GM23338 (cell line): ENCODE data around the gene SLC4A4. TPM values are rescaled to one million over a fixed set of nuclear protein-coding genes. Genes with fewer than 3 reads are reported as not detected.

Experiments
- ATAC-seq: fragments of 200-7000 bp; cut with Tn5 transposase; 3 replicates; pipeline ENCODE4 v1.9.1; 2020
- DNase-seq: peaks from one replicate; pipeline ENCODE4 v3.0.0-alpha.2; 2015; ENCODE audit warnings: low spot score
- H2AFZ ChIP-seq: fragments of 200-600 bp; sonication (generic); 2 replicates; pipeline ENCODE4 v1.8.0; 2016; ENCODE audit warnings: antibody characterized with exemption, mild to moderate bottlenecking, moderate library complexity
- H3F3A ChIP-seq: fragments of 200-600 bp; sonication (generic); replicated peaks from 2 replicates; pipeline ENCODE4 v1.8.0; 2017; ENCODE audit warnings: antibody characterized with exemption, mixed run types, low read depth
- H3K27ac ChIP-seq: fragments of 200-600 bp; sonication (generic); 2 replicates; pipeline ENCODE4 v1.6.1; 2016; ENCODE audit warnings: low read depth
- H3K27me3 ChIP-seq: fragments of 200-600 bp; sonication (generic); 2 replicates; pipeline ENCODE4 v1.8.0; 2016; ENCODE audit warnings: mild to moderate bottlenecking, mixed run types, moderate library complexity; ENCODE audit not compliant: insufficient read depth
- H3K36me3 ChIP-seq: fragments of 200-600 bp; sonication (generic); 2 replicates; pipeline ENCODE4 v1.8.0; 2016; ENCODE audit warnings: mild to moderate bottlenecking; ENCODE audit not compliant: insufficient read depth
- H3K4me1 ChIP-seq: fragments of 200-600 bp; sonication (generic); 2 replicates; pipeline ENCODE4 v1.8.0; 2016; ENCODE audit warnings: mild to moderate bottlenecking, moderate library complexity; ENCODE audit not compliant: insufficient read depth
- H3K4me2 ChIP-seq: fragments of 200-600 bp; sonication (generic); 2 replicates; pipeline ENCODE4 v1.7.1; 2017; ENCODE audit warnings: mixed run types
- H3K4me3 ChIP-seq: fragments of 200-600 bp; sonication (generic); 2 replicates; pipeline ENCODE4 v1.6.1; 2016; ENCODE audit warnings: mixed run types
- H3K79me2 ChIP-seq: fragments of 200-600 bp; sonication (generic); replicated peaks from 2 replicates; pipeline ENCODE4 v1.8.0; 2017; ENCODE audit warnings: mild to moderate bottlenecking; ENCODE audit not compliant: insufficient read depth
- H3K9me2 ChIP-seq: fragments of 200-600 bp; sonication (generic); 2 replicates; pipeline ENCODE4 v1.8.0; 2017; ENCODE audit not compliant: insufficient read depth
- H4K20me1 ChIP-seq: fragments of 200-600 bp; sonication (generic); replicated peaks from 2 replicates; pipeline ENCODE4 v1.8.0; 2017; ENCODE audit warnings: mild to moderate bottlenecking; ENCODE audit not compliant: insufficient read depth
- H3K27ac Mint-ChIP-seq: 2 replicates; pipeline ENCODE4 v1.8.0; 2020; ENCODE audit warnings: inconsistent platforms, mild to moderate bottlenecking, moderate library complexity, mixed read lengths
- H3K27me3 Mint-ChIP-seq: 3 replicates; pipeline ENCODE4 v1.8.0; 2022; ENCODE audit warnings: low read depth, mild to moderate bottlenecking, moderate library complexity, mixed read lengths, inconsistent platforms; ENCODE audit not compliant: insufficient read depth, poor library complexity
- H3K36me3 Mint-ChIP-seq: 3 replicates; pipeline ENCODE4 v1.8.0; 2021; ENCODE audit warnings: low read depth, mild to moderate bottlenecking, inconsistent platforms, moderate library complexity, mixed read lengths
- H3K4me1 Mint-ChIP-seq: 3 replicates; pipeline ENCODE4 v1.8.0; 2020; ENCODE audit warnings: mild to moderate bottlenecking, inconsistent platforms, mixed read lengths
- H3K4me3 Mint-ChIP-seq: 3 replicates; pipeline ENCODE4 v1.8.0; 2021; ENCODE audit warnings: moderate library complexity, mild to moderate bottlenecking, inconsistent platforms, mixed read lengths
- H3K9me3 Mint-ChIP-seq: 3 replicates; pipeline ENCODE4 v1.8.0; 2020; ENCODE audit warnings: moderate library complexity, mild to moderate bottlenecking, inconsistent platforms, mixed read lengths
- CREB1 ChIP-seq: fragments of 250-450 bp; sonication (Bioruptor Pico); IDR thresholded peaks from 2 replicates; pipeline ENCODE4 v1.5.0; 2020; ENCODE audit warnings: low read depth, mild to moderate bottlenecking, moderate library complexity
- EZH2 ChIP-seq: fragments of 200-600 bp; sonication (generic); IDR thresholded peaks from one replicate; pipeline ENCODE4 v1.8.0; 2017; ENCODE audit warnings: antibody characterized with exemption, mild to moderate bottlenecking, low read depth; ENCODE audit not compliant: unreplicated experiment
- EZH2phosphoT487 ChIP-seq: fragments of 200-600 bp; sonication (generic); IDR thresholded peaks from one replicate; pipeline ENCODE4 v1.8.1; 2018; ENCODE audit warnings: antibody characterized with exemption; ENCODE audit not compliant: unreplicated experiment
- JUNB ChIP-seq: IDR thresholded peaks from one replicate; pipeline ENCODE4 v1.6.1; 2016; ENCODE audit warnings: antibody characterized with exemption; ENCODE audit not compliant: unreplicated experiment
- NANOG ChIP-seq: IDR thresholded peaks from 2 replicates; pipeline ENCODE4 v1.6.1; 2016; ENCODE audit warnings: antibody characterized with exemption, borderline replicate concordance
- POLR2AphosphoS5 ChIP-seq: IDR thresholded peaks from 2 replicates; pipeline ENCODE4 v1.6.1; 2016; ENCODE audit warnings: antibody characterized with exemption, low read depth
- STAT1 ChIP-seq: IDR thresholded peaks from one replicate; pipeline ENCODE4 v1.6.1; 2016; ENCODE audit warnings: antibody characterized with exemption; ENCODE audit not compliant: unreplicated experiment
- ZNF114 ChIP-seq: fragments of 250-450 bp; sonication (Bioruptor Pico); IDR thresholded peaks from 2 replicates; pipeline ENCODE4 v1.5.0; 2020; ENCODE audit warnings: mild to moderate bottlenecking, moderate library complexity
- ZNF331 ChIP-seq: fragments of 250-450 bp; sonication (Bioruptor Pico); IDR thresholded peaks from 2 replicates; pipeline ENCODE4 v1.5.0; 2020; ENCODE audit warnings: low read depth, mild to moderate bottlenecking, moderate library complexity
- polyA plus RNA-seq: library from polyadenylated mRNA; unstranded; fragments of >200 nt; fragmentation: Nextera tagmentation; extraction: Ambion mirVana; gene quantifications from 2 replicates; pipeline ENCODE4 v1.2.1, GENCODE V29; 2016
- total RNA-seq: library from RNA; depleted of rRNA; stranded (reverse); fragments of >200 nt; shearing (Covaris generic); gene quantifications from 2 replicates; pipeline ENCODE4 v1.2.3, GENCODE V29; 2014
- TF ChIP-seq, protein P1 (sequence below), 2 experiments: fragments of 200-600 bp in 1 of 2; sonication (generic) in 1 of 2; conservative IDR thresholded peaks; 2 replicates each; pipeline versions ENCODE4 v1.5.1 to v1.6.1; 2016 to 2017; ENCODE audit warnings: antibody characterized with exemption in 2 of 2, low read depth in 2 of 2, mild to moderate bottlenecking in 2 of 2, moderate library complexity in 1 of 2
- TF ChIP-seq, protein P2 (sequence below): fragments of 250-450 bp; sonication (Bioruptor Pico); IDR thresholded peaks from 2 replicates; pipeline ENCODE4 v1.5.0; 2020; ENCODE audit warnings: mild to moderate bottlenecking, moderate library complexity
- TF ChIP-seq, protein P3 (sequence below): IDR thresholded peaks from one replicate; pipeline ENCODE4 v1.6.1; 2018; ENCODE audit warnings: antibody characterized with exemption; ENCODE audit not compliant: unreplicated experiment
- TF ChIP-seq, protein P4 (sequence below): IDR thresholded peaks from 2 replicates; pipeline ENCODE4 v1.6.1; 2016; ENCODE audit warnings: antibody characterized with exemption

SLC4A4 gene
- total and polyA plus RNA-seq, 2 experiments from 2014 or later = 1.0 to 1.5 TPM

DNA sequence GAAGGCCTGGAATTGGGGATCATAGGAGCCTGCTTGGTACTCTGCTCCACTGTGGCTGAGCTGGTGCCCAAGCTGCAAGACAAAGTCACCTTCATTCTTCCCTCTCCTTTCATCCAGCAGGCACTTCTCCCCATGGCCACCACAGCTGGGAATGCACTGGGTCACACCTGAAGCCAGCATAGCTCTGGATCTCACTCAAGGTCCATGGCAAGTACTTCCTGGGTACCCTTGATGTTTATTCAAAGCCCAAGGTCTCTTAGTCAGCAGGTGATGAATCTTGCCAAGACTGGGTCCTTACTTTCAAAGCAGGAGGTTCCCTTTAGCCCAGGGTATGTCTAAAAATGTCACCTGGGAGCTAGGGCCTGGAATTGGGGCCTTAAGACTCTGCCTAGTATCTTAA, 4.9 kb upstream of the SLC4A4 start:
- Mint-ChIP-seq H3K27me3 (no peaks in the 10 kb centered on the region), H3K27ac (no peak overlapping the region), H3K4me3 (no peak overlapping the region), H3K9me3 (peaks cover 3% of the 10 kb centered on the region; the same call in 1 of the 3 replicates), H3K36me3 (no peaks in the 10 kb centered on the region), H3K4me1 (no peaks in the 10 kb centered on the region)
- Histone ChIP-seq H3K4me2 (no peak overlapping the region), H3K27me3 (no peaks in the 10 kb centered on the region), H3F3A (no peaks in the 10 kb centered on the region), H3K4me3 (no peak overlapping the region), H3K4me1 (no peaks in the 10 kb centered on the region), H3K9me2 (0 out of 2 replicates have a peak, but pooled peaks cover 3% of the 10 kb centered on the region), H4K20me1 (no peaks in the 10 kb centered on the region), H2AFZ (no peak overlapping the region), H3K36me3 (no peaks in the 10 kb centered on the region), H3K27ac (no peak overlapping the region), H3K79me2 (no peaks in the 10 kb centered on the region)
- TF ChIP-seq POLR2AphosphoS5 (no peak), ZNF114 (CRISPR knock-in tag) (no peak), EZH2 (no peak), ZNF331 (CRISPR knock-in tag) (no peak), CREB1 (CRISPR knock-in tag) (no peak), JUNB (no peak), EZH2phosphoT487 (no peak), STAT1 (no peak), NANOG (no peak)
- TF ChIP-seq, protein P1, sequence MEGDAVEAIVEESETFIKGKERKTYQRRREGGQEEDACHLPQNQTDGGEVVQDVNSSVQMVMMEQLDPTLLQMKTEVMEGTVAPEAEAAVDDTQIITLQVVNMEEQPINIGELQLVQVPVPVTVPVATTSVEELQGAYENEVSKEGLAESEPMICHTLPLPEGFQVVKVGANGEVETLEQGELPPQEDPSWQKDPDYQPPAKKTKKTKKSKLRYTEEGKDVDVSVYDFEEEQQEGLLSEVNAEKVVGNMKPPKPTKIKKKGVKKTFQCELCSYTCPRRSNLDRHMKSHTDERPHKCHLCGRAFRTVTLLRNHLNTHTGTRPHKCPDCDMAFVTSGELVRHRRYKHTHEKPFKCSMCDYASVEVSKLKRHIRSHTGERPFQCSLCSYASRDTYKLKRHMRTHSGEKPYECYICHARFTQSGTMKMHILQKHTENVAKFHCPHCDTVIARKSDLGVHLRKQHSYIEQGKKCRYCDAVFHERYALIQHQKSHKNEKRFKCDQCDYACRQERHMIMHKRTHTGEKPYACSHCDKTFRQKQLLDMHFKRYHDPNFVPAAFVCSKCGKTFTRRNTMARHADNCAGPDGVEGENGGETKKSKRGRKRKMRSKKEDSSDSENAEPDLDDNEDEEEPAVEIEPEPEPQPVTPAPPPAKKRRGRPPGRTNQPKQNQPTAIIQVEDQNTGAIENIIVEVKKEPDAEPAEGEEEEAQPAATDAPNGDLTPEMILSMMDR (conservative IDR thresholded peaks at IDR 0.05; ENCODE audit: low read depth in 2 of 2) = no peak
- TF ChIP-seq, protein P2, sequence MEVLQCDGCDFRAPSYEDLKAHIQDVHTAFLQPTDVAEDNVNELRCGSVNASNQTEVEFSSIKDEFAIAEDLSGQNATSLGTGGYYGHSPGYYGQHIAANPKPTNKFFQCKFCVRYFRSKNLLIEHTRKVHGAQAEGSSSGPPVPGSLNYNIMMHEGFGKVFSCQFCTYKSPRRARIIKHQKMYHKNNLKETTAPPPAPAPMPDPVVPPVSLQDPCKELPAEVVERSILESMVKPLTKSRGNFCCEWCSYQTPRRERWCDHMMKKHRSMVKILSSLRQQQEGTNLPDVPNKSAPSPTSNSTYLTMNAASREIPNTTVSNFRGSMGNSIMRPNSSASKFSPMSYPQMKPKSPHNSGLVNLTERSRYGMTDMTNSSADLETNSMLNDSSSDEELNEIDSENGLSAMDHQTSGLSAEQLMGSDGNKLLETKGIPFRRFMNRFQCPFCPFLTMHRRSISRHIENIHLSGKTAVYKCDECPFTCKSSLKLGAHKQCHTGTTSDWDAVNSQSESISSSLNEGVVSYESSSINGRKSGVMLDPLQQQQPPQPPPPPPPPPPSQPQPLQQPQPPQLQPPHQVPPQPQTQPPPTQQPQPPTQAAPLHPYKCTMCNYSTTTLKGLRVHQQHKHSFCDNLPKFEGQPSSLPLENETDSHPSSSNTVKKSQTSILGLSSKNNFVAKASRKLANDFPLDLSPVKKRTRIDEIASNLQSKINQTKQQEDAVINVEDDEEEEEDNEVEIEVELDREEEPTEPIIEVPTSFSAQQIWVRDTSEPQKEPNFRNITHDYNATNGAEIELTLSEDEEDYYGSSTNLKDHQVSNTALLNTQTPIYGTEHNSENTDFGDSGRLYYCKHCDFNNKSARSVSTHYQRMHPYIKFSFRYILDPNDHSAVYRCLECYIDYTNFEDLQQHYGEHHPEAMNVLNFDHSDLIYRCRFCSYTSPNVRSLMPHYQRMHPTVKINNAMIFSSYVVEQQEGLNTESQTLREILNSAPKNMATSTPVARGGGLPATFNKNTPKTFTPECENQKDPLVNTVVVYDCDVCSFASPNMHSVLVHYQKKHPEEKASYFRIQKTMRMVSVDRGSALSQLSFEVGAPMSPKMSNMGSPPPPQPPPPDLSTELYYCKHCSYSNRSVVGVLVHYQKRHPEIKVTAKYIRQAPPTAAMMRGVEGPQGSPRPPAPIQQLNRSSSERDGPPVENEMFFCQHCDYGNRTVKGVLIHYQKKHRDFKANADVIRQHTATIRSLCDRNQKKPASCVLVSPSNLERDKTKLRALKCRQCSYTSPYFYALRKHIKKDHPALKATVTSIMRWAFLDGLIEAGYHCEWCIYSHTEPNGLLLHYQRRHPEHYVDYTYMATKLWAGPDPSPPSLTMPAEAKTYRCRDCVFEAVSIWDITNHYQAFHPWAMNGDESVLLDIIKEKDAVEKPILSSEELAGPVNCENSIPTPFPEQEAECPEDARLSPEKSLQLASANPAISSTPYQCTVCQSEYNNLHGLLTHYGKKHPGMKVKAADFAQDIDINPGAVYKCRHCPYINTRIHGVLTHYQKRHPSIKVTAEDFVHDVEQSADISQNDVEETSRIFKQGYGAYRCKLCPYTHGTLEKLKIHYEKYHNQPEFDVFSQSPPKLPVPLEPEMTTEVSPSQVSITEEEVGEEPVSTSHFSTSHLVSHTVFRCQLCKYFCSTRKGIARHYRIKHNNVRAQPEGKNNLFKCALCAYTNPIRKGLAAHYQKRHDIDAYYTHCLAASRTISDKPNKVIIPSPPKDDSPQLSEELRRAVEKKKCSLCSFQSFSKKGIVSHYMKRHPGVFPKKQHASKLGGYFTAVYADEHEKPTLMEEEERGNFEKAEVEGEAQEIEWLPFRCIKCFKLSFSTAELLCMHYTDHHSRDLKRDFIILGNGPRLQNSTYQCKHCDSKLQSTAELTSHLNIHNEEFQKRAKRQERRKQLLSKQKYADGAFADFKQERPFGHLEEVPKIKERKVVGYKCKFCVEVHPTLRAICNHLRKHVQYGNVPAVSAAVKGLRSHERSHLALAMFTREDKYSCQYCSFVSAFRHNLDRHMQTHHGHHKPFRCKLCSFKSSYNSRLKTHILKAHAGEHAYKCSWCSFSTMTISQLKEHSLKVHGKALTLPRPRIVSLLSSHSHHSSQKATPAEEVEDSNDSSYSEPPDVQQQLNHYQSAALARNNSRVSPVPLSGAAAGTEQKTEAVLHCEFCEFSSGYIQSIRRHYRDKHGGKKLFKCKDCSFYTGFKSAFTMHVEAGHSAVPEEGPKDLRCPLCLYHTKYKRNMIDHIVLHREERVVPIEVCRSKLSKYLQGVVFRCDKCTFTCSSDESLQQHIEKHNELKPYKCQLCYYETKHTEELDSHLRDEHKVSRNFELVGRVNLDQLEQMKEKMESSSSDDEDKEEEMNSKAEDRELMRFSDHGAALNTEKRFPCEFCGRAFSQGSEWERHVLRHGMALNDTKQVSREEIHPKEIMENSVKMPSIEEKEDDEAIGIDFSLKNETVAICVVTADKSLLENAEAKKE = no peak
- TF ChIP-seq, protein P3, sequence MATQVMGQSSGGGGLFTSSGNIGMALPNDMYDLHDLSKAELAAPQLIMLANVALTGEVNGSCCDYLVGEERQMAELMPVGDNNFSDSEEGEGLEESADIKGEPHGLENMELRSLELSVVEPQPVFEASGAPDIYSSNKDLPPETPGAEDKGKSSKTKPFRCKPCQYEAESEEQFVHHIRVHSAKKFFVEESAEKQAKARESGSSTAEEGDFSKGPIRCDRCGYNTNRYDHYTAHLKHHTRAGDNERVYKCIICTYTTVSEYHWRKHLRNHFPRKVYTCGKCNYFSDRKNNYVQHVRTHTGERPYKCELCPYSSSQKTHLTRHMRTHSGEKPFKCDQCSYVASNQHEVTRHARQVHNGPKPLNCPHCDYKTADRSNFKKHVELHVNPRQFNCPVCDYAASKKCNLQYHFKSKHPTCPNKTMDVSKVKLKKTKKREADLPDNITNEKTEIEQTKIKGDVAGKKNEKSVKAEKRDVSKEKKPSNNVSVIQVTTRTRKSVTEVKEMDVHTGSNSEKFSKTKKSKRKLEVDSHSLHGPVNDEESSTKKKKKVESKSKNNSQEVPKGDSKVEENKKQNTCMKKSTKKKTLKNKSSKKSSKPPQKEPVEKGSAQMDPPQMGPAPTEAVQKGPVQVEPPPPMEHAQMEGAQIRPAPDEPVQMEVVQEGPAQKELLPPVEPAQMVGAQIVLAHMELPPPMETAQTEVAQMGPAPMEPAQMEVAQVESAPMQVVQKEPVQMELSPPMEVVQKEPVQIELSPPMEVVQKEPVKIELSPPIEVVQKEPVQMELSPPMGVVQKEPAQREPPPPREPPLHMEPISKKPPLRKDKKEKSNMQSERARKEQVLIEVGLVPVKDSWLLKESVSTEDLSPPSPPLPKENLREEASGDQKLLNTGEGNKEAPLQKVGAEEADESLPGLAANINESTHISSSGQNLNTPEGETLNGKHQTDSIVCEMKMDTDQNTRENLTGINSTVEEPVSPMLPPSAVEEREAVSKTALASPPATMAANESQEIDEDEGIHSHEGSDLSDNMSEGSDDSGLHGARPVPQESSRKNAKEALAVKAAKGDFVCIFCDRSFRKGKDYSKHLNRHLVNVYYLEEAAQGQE = no peak
- TF ChIP-seq, protein P4, sequence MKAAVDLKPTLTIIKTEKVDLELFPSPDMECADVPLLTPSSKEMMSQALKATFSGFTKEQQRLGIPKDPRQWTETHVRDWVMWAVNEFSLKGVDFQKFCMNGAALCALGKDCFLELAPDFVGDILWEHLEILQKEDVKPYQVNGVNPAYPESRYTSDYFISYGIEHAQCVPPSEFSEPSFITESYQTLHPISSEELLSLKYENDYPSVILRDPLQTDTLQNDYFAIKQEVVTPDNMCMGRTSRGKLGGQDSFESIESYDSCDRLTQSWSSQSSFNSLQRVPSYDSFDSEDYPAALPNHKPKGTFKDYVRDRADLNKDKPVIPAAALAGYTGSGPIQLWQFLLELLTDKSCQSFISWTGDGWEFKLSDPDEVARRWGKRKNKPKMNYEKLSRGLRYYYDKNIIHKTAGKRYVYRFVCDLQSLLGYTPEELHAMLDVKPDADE = no peak
- ATAC-seq = no peak
- no peak for DNase-seq
